GM19240 (cell line): ENCODE data around the gene CACNA1H.

ENCODE experiments used
- DNase-seq: peaks from one replicate; pipeline ENCODE4 v3.0.0; 2011; ENCODE audit warnings: low spot score; ENCODE audit not compliant: insufficient read length

Gene CACNA1H

GRCh38 chr16:1210461-1210860 lies 57.6 kb downstream of the CACNA1H start:
- DNase-seq = no peak

GRCh38 chr16:1211451-1212268 lies 58.8 kb downstream of the CACNA1H start:
- DNase-seq = no peak

GRCh38 chr16:1212616-1213194 lies 59.8 kb downstream of the CACNA1H start:
- DNase-seq = no peak

- no peak for DNase-seq
Observed at GRCh38 chr16:1213231-1213630, 60.3 kb downstream of the CACNA1H start.

GRCh38 chr16:1213796-1214372 lies 61.0 kb downstream of the CACNA1H start:
- DNase-seq = no peak

- DNase-seq = no peak
Observed at GRCh38 chr16:1214719-1215118, 61.8 kb downstream of the CACNA1H start.

GRCh38 chr16:1215574-1216295 lies 62.8 kb downstream of the CACNA1H start:
- DNase-seq = no peak

- DNase-seq = no peak
Observed at GRCh38 chr16:1216296-1216619, 63.4 kb downstream of the CACNA1H start.

- no peak for DNase-seq
Observed at GRCh38 chr16:1216681-1217400, 63.9 kb downstream of the CACNA1H start.

- no peak for DNase-seq
Observed at GRCh38 chr16:1217526-1217925, 64.6 kb downstream of the CACNA1H start.

- DNase-seq = no peak
Observed at GRCh38 chr16:1218061-1218929, 65.4 kb downstream of the CACNA1H start.

GRCh38 chr16:1218930-1219611 lies 66.2 kb downstream of the CACNA1H start:
- no peak for DNase-seq

- DNase-seq = no peak
Observed at GRCh38 chr16:1220098-1220728, 67.3 kb downstream of the CACNA1H start.

GRCh38 chr16:1220841-1221627 lies 68.1 kb downstream of the CACNA1H start:
- DNase-seq = no peak

GRCh38 chr16:1221628-1222552 lies 69.0 kb downstream of the CACNA1H start:
- no peak for DNase-seq

- no peak for DNase-seq
Observed at GRCh38 chr16:1222553-1223354, 69.8 kb downstream of the CACNA1H start.
